ENCODE results near the gene STK39.

The STK39 gene

DNA sequence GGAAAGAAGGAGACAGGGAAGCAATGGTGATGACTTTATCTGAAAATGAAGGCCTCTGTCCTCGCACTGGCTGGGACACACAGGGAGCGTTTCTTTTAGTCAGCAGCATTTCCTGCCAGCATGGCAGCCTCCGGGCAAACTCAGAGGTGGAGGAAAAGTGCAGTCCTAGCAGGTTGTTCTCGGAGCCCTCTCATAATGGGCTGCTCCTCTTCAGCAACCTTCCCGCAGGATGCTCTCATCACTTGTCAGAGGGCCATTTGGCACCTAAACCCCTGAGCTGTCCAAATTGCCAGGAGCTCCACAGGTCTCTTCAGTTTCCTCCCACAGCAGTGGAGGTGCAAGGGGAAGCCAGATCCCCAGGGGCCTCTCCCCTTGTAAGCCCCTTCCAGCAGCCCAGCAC is 6.2 kb downstream of the STK39 start:
- Histone ChIP-seq H3K27ac (ENCODE audit: low read depth, low read length) (no peak overlapping the region), H3K4me1 (ENCODE audit: insufficient read depth, low read length) (peaks cover 13% of the 10 kb centered on the region), H3K36me3 (ENCODE audit: insufficient read depth, low read length) (no peaks in the 10 kb centered on the region), H3K4me3 (ENCODE audit: low read depth in 1 of 2, low read length in 2 of 2) (no peak overlapping the region), H3K27me3 (ENCODE audit: control insufficient read depth in 1 of 2, insufficient read depth in 2 of 2, low read length in 2 of 2) (no peaks in the 10 kb centered on the region), H3K9ac (ENCODE audit: low read length) (no peak overlapping the region), H3K9me3 (ENCODE audit: low read length) (no peaks in the 10 kb centered on the region)

GRCh38 chr2:168239281-168239680 is 8.1 kb downstream of the STK39 start:
- no peaks in the 10 kb centered on the region for H3K36me3 ChIP-seq (ENCODE audit: insufficient read depth, low read length)
- H3K4me3 ChIP-seq (ENCODE audit: low read depth in 1 of 2, low read length in 2 of 2), result no peak overlapping the region
- no peaks in the 10 kb centered on the region for H3K27me3 ChIP-seq (ENCODE audit: control insufficient read depth in 1 of 2, insufficient read depth in 2 of 2, low read length in 2 of 2)
- no peak overlapping the region for H3K9ac ChIP-seq (ENCODE audit: low read length)
- H3K9me3 ChIP-seq (ENCODE audit: low read length), result no peaks in the 10 kb centered on the region
- H3K4me1 ChIP-seq (ENCODE audit: insufficient read depth, low read length), result peaks cover 6% of the 10 kb centered on the region
- no peak overlapping the region for H3K27ac ChIP-seq (ENCODE audit: low read depth, low read length)

DNA sequence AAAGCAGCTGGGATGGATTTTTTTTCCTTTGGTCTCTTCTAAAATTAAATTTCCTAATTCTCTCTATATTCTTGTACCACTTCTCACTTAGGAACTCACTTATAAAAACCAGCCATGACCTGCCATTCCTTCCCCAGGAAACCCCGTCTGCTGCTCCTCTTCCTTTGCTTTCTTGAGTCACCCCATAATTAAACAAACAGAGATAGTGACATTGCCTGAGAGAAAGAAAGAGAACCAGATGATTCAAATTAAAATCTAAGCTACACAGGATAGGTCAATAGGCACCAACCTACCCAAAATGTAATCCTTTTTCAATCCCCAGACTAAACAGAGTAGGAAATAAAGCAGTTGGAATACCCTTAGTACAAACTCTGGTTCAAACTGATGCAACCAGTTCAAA is 9.7 kb downstream of the STK39 start:
- peaks cover 6% of the 10 kb centered on the region for H3K4me1 ChIP-seq (ENCODE audit: insufficient read depth, low read length)
- no peaks in the 10 kb centered on the region for H3K9me3 ChIP-seq (ENCODE audit: low read length)
- H3K36me3 ChIP-seq (ENCODE audit: insufficient read depth, low read length), result no peaks in the 10 kb centered on the region
- H3K9ac ChIP-seq (ENCODE audit: low read length), result no peak overlapping the region
- H3K27ac ChIP-seq (ENCODE audit: low read depth, low read length), result no peak overlapping the region
- no peaks in the 10 kb centered on the region for H3K27me3 ChIP-seq (ENCODE audit: control insufficient read depth in 1 of 2, insufficient read depth in 2 of 2, low read length in 2 of 2)
- no peak overlapping the region for H3K4me3 ChIP-seq (ENCODE audit: low read depth in 1 of 2, low read length in 2 of 2)

DNA sequence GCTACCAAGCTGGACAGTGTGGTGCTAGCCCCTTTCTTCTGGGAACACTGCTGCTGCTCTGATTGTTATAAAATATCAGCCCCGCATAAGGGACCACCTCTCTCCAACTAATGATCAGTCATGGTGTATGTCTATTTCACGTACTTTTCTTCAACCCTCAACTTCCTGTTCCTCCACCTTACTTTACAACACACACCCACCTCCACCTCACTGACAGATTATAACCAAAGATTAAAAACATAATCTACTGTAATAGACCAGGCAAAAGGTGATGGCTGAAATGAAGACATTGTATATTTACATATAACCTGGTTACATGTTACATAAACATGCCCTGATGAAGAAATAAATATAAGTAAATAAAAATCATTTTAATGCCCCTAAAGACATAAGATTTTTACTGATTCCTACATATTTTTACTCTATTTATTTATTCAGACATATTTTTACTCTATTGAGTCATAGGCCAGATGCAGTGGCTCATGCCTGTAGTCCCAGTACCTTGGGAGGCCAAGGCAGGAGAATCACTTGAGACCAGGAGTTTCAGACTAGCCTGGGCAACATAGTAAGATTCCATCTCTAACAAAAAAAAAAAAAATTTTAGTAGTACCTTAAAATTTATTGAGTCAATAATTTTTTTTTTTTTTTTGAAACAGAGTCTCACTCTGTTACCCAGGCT is 12.8 kb downstream of the STK39 start:
- H3K4me1 ChIP-seq (ENCODE audit: insufficient read depth, low read length), result no peaks in the 10 kb centered on the region
- no peaks in the 10 kb centered on the region for H3K9me3 ChIP-seq (ENCODE audit: low read length)
- no peak overlapping the region for H3K4me3 ChIP-seq (ENCODE audit: low read depth in 1 of 2, low read length in 2 of 2)
- no peaks in the 10 kb centered on the region for H3K36me3 ChIP-seq (ENCODE audit: insufficient read depth, low read length)
- peak overlapping the region; percentile 13 for H3K27ac ChIP-seq (ENCODE audit: low read depth, low read length)
- H3K27me3 ChIP-seq (ENCODE audit: control insufficient read depth in 1 of 2, insufficient read depth in 2 of 2, low read length in 2 of 2), result no peaks in the 10 kb centered on the region
- H3K9ac ChIP-seq (ENCODE audit: low read length), result no peak overlapping the region

DNA sequence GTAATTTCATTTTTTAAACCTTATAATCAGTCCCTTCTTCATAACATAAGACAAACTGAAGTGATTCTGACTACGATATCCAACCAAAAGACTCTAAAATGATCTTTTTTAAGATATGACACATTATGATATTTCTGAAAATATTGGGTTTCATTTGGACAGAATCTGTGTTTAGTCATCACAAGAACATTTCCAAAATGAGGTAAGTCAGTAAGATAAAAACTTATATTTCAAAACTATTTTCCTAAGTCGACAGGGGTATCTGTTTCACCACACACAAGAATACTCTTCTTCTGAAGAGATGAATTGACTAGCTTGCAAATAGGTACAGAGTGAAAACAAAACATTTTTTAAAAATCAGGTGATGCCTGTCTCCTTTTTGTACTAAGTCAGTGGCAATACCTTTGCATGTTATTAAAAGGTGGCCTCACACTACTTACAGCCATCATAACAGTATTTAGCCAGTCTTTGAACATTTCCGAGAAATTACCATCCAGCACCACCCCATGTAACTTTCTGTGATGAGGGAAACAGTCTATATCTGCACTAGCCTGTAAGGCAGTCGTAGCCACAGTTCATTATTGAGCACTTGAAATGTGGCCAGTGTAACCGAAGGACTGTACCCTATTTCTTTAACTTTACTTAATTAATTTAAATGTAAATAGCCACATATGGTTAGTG is 13.5 kb downstream of the STK39 start:
- Histone ChIP-seq H3K36me3 (ENCODE audit: insufficient read depth, low read length) (no peaks in the 10 kb centered on the region), H3K9me3 (ENCODE audit: low read length) (no peaks in the 10 kb centered on the region), H3K27me3 (ENCODE audit: control insufficient read depth in 1 of 2, insufficient read depth in 2 of 2, low read length in 2 of 2) (no peaks in the 10 kb centered on the region), H3K4me1 (ENCODE audit: insufficient read depth, low read length) (no peaks in the 10 kb centered on the region), H3K9ac (ENCODE audit: low read length) (no peak overlapping the region), H3K4me3 (ENCODE audit: low read depth in 1 of 2, low read length in 2 of 2) (no peak overlapping the region), H3K27ac (ENCODE audit: low read depth, low read length) (peak overlapping the region; percentile 13)

DNA sequence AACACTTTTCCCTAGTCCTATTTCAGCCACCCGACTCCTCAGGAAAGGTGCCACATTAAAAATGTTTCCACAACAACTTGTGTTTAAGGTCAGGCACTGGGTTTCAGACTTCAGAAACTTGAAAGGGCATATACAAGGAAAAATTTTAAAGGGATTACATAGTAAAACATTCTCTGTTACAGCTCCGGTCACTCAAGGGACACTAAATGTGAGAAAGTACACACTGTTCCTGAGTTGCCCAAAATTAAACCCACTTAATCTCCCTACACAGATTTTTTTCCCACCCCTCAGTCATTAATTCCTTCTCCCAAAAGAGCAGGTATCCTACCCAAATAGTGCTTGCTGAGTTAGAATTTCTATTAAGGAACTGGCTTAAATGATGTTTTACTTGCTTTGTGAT is 14.2 kb downstream of the STK39 start:
- H3K36me3 ChIP-seq (ENCODE audit: insufficient read depth, low read length), result no peaks in the 10 kb centered on the region
- no peaks in the 10 kb centered on the region for H3K9me3 ChIP-seq (ENCODE audit: low read length)
- H3K27ac ChIP-seq (ENCODE audit: low read depth, low read length), result no peak overlapping the region
- no peak overlapping the region for H3K9ac ChIP-seq (ENCODE audit: low read length)
- no peak overlapping the region for H3K4me3 ChIP-seq (ENCODE audit: low read depth in 1 of 2, low read length in 2 of 2)
- no peaks in the 10 kb centered on the region for H3K4me1 ChIP-seq (ENCODE audit: insufficient read depth, low read length)
- no peaks in the 10 kb centered on the region for H3K27me3 ChIP-seq (ENCODE audit: control insufficient read depth in 1 of 2, insufficient read depth in 2 of 2, low read length in 2 of 2)

DNA sequence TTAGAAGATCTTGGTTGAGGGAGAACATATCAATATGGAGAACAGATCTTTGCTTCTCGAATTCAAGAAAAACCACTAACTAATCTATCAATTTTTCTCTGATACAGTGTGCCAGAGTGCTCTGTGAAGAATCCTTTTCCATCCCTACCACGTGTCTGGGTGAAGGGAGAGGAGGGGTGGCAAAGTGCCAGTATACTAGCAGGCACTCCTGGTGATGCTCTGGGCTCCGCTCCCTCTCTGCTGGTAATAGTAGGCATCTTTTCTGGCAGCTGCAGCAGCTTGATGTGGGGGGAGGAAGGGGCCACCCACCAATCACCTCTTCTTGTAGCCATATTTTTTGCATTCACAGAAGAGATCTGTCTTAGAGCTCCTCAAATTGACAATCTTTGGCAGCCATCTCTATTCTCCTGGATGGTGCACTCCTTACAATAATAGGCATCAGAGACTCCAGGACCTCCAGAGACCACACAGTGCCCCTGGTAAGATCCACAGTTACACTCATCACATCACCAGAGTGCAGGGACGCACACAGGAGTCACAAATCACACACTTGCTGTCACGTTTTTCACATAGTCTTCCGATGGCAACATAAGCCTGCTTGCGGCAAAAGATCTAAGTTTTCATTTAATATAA is 15.7 kb downstream of the STK39 start:
- Histone ChIP-seq H3K4me3 (ENCODE audit: low read depth in 1 of 2, low read length in 2 of 2) (no peak overlapping the region), H3K4me1 (ENCODE audit: insufficient read depth, low read length) (no peaks in the 10 kb centered on the region), H3K9ac (ENCODE audit: low read length) (no peak overlapping the region), H3K9me3 (ENCODE audit: low read length) (no peaks in the 10 kb centered on the region), H3K27me3 (ENCODE audit: control insufficient read depth in 1 of 2, insufficient read depth in 2 of 2, low read length in 2 of 2) (no peaks in the 10 kb centered on the region), H3K27ac (ENCODE audit: low read depth, low read length) (no peak overlapping the region), H3K36me3 (ENCODE audit: insufficient read depth, low read length) (no peaks in the 10 kb centered on the region)

DNA sequence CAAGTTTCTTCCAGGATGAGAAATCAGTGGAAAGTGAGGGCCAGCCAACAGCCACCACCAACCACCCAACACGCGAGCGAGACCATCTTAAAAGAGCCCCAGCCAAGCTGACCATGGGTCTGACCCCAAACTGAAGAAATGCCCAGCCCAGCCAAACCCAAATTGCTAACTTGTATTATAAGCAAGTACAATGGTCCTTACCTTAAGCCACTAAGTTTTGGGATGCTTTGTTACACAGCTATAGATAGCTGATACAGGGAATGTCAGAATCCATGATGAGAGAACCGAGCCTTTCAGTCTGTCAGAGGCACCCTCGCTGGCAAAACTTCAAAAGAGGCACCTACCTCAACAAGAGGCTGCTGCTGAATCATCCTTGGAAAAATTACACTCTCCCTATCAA is 17.0 kb downstream of the STK39 start:
- no peak overlapping the region for H3K4me3 ChIP-seq (ENCODE audit: low read depth in 1 of 2, low read length in 2 of 2)
- H3K9me3 ChIP-seq (ENCODE audit: low read length), result no peaks in the 10 kb centered on the region
- no peak overlapping the region for H3K9ac ChIP-seq (ENCODE audit: low read length)
- H3K36me3 ChIP-seq (ENCODE audit: insufficient read depth, low read length), result no peaks in the 10 kb centered on the region
- H3K27me3 ChIP-seq (ENCODE audit: control insufficient read depth in 1 of 2, insufficient read depth in 2 of 2, low read length in 2 of 2), result no peaks in the 10 kb centered on the region
- H3K4me1 ChIP-seq (ENCODE audit: insufficient read depth, low read length), result no peaks in the 10 kb centered on the region
- H3K27ac ChIP-seq (ENCODE audit: low read depth, low read length), result no peak overlapping the region

DNA sequence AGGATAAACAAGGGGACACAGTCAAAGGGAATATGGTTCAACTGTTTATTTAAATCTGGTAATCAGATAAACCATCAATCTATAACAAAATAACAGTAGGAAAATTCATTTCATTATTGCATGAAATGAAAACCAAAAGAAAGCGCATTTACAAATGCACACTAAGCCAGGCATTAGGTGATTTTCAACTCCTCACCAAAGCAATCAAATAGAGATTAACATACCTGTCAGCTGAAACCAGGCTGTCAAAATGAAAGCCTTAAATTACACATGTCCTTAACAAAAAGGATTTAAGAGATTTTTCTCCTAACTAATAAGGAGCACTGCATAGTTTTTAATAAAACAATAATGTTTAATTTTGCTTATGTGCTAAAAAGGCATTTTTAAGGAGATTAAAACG is 23.0 kb downstream of the STK39 start:
- no peaks in the 10 kb centered on the region for H3K36me3 ChIP-seq (ENCODE audit: insufficient read depth, low read length)
- H3K4me1 ChIP-seq (ENCODE audit: insufficient read depth, low read length), result no peaks in the 10 kb centered on the region
- H3K27me3 ChIP-seq (ENCODE audit: control insufficient read depth in 1 of 2, insufficient read depth in 2 of 2, low read length in 2 of 2), result no peaks in the 10 kb centered on the region
- H3K9ac ChIP-seq (ENCODE audit: low read length), result no peak overlapping the region
- H3K4me3 ChIP-seq (ENCODE audit: low read depth in 1 of 2, low read length in 2 of 2), result no peak overlapping the region
- H3K27ac ChIP-seq (ENCODE audit: low read depth, low read length), result no peak overlapping the region
- no peaks in the 10 kb centered on the region for H3K9me3 ChIP-seq (ENCODE audit: low read length)

DNA sequence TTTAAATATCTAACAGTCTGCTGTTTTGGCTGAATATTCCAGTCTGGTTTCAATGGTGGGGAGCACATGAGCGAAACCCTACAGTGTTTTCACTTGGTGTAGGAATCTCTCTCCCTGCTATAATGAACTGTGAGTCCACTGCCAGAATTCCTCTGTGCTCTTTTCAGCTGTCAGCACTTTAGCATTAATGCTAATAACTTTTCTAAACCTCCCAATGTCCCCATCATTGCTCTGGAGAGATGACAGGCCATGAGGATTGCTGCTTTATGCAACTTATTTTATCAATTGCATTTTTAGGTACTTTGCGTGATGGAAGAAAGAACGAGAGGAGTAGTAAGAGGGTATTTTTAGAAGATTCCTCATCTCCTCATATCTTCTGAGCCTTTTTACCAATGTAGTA is 25.3 kb downstream of the STK39 start:
- no peak overlapping the region for H3K4me3 ChIP-seq (ENCODE audit: low read depth in 1 of 2, low read length in 2 of 2)
- peaks cover 11% of the 10 kb centered on the region for H3K4me1 ChIP-seq (ENCODE audit: insufficient read depth, low read length)

GRCh38 chr2:168220965-168221819 is 26.2 kb downstream of the STK39 start:
- H3K27ac ChIP-seq (ENCODE audit: low read depth, low read length), result no peak overlapping the region

More for the DNA sequence above, 25.3 kb downstream of the STK39 start:
- H3K27me3 ChIP-seq (ENCODE audit: control insufficient read depth in 1 of 2, insufficient read depth in 2 of 2, low read length in 2 of 2), result no peaks in the 10 kb centered on the region
- no peaks in the 10 kb centered on the region for H3K9me3 ChIP-seq (ENCODE audit: low read length)
- no peak overlapping the region for H3K27ac ChIP-seq (ENCODE audit: low read depth, low read length)
- H3K36me3 ChIP-seq (ENCODE audit: insufficient read depth, low read length), result no peaks in the 10 kb centered on the region
- H3K9ac ChIP-seq (ENCODE audit: low read length), result no peak overlapping the region

More at GRCh38 chr2:168220965-168221819, 26.2 kb downstream of the STK39 start:
- H3K36me3 ChIP-seq (ENCODE audit: insufficient read depth, low read length), result no peaks in the 10 kb centered on the region
- H3K9ac ChIP-seq (ENCODE audit: low read length), result no peak overlapping the region
- no peaks in the 10 kb centered on the region for H3K27me3 ChIP-seq (ENCODE audit: control insufficient read depth in 1 of 2, insufficient read depth in 2 of 2, low read length in 2 of 2)
- no peak overlapping the region for H3K4me3 ChIP-seq (ENCODE audit: low read depth in 1 of 2, low read length in 2 of 2)
- H3K4me1 ChIP-seq (ENCODE audit: insufficient read depth, low read length), result peaks cover 11% of the 10 kb centered on the region
- H3K9me3 ChIP-seq (ENCODE audit: low read length), result no peaks in the 10 kb centered on the region

Data from muscle layer of colon (tissue), 2 donors.